ENCODE data around the gene PIGZ.

PIGZ gene

DNA sequence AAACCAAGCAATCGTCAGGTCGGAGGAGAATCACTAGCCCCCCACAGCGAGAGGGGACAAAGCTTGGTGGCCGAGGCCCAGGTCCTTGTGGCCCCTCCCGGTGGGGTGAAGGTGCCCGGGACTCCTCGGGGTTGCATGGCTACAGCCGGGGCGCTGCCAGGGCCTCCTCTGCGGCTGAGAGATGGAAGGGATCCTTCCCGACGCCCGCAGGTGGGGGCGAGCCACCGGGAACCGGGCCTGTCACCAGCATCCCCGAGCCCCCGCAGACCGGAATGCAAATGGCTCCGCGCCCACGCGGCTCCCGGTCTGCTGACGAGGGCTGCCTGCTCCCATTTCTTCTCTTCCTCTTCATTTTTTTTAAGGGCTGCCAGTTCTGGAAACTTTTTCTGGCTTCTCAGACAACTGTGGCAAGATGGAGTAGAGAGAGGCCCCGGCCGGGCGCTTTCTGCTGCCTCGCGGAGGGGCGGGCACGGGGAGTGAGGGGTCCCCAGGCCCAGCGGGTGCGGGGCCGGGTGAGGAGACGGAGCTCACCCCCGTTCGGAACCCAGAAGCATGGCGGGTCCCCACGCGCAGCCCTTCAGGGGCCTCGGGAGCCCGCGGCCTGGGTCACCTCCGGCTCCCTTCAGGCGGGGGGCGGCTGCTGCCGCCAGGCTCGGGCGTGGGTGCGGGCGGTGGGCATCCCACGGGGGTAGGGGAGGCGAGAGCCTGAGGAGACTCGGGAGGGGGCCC, 33.5 kb upstream of the PIGZ start:
- DNase-seq = no peak

DNA sequence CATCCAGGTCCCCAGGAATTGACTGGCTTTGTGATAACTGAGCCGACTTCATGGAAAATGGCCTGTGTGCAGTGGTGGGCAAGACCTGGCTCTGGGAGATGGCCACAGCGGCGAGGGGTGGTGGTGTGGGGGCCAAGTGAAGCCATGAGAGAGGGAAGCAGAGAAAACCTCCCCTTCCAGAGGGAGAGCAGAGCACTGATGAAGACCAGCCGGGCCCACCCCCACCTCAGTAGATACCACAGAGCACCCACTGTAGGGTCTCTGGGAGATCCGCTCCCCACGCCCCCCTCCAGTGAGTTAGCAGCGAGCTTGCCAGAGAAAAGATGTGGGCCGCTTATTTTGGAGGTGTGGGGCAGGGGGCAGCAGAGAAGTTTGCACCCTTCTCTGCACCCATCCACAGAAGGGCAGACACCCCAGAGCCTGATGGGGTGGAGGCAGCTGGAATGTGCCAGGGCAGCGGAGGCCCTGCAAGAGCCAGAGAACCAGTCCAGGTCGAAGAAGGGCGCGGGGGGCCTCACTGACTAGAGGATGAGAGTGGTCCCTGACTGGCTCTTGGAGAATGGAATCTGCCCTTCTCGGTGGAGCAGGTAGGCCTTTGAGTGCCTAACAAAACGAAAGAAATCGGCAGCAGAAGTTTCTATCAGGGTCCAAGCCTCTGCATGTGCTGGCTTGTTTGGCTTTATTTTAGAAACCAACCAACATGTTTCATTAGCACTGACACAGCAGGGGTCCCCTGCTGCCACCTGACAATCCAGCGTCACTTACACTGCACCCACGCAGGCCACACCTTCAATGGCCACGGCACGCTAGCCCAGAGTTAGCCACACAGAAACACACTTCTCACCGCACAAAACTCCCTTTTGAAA, 32.7 kb upstream of the PIGZ start:
- DNase-seq = no peak

- no peak for DNase-seq
These were observed 31.6 kb upstream of the PIGZ start for GRCh38 chr3:197000211-197000610.

GRCh38 chr3:196998966-196999760, 30.5 kb upstream of the PIGZ start:
- DNase-seq = no peak

- no peak for DNase-seq
These were observed 28.7 kb upstream of the PIGZ start for GRCh38 chr3:196997311-196997710.

DNA sequence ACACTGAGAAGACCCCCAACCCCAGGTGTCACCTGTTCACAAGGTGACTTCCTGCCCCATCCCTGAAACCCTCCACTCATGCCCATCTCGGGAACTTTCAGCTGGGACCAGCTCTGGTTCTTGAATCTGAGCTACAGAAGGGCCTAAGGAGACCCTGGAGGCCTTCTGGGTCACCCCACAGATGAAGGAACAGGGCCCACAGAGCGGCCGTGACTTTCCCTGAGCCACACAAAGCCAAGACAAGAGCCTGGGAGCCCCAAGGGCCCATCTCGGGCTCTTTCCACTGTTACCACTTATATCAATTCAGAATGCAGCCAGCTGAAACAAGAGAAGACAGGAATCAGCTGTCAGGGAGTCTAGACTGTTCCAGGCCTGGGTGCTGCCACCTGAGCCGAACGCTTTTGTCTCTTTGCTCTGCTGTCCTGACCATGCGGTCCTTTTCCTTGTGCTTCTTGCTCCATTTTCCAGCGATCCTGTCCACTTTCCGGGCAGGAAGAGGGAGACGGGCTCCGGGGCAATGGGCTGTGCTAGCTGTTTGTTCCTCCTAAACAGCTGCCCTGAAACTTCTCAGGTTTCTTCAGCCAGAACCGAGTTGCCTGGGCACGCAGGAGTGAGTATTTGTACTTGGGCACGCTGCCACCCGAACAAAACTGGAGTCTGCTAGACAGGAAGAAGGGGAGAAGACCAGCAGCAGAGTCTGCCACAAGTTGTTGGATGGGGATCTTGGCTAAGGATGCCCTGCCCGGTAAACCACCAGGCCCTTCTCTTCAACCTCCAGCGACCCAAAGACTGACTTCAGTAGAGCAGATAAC, 28.0 kb upstream of the PIGZ start:
- no peak for DNase-seq

DNA sequence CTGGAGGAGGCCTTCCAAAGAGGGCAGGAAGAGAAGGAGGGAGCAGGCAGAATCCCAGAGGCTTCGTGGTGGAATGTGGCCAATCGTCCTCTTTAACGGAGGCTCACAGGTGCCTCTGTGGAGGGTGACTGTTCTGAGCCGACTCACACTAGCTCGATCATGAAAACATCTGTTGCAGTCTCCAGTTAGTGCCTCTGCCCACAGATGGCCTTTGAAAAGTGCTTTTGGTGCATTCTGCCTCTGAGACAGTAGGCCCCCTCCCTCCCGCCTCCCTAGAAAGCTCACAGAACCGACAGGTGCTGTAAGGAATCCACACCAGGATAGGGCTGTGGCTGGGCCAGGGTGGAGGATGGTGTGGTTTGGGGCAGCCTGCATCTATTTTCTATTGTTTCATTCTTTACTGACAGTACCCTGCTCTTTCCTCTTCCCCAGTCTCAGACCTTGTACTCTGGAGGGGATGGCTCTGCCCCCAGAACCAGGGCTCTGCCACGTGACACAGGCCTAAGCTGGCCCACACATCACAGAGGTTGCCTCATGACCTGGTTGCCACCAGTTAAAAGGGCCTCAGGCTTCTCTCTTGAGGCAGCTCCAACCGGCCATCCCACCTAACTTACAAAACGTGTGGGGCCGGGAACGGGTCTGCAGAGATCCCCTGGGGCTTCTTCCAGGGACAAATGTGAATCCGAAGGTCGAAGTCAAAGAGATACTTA, 27.2 kb upstream of the PIGZ start:
- DNase-seq = peak; percentile 72

GRCh38 chr3:196995027-196995426, 26.4 kb upstream of the PIGZ start:
- no peak for DNase-seq

DNA sequence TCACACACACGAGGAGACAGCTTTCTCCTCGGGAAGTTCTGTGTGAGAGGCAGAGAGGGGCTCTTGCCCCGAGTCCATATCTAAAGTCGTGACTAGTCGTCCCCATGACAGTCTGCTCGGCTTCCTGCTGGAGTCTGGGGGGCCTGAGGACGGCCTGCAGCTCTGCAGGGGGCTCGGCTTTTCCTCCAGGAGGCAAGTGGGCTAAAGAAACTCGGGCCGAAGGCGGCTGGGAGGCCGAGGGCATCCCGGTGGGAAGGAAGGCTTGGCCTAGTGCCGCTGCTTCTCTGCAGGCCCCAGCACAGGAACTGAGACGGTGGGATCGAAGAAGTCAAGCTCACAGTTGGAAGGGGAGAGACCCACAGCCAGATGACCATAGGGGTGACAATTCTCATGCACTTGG, 25.4 kb upstream of the PIGZ start:
- no peak for DNase-seq

- no peak for DNase-seq
These were observed 23.9 kb upstream of the PIGZ start for GRCh38 chr3:196992461-196993065.

- DNase-seq = peak; percentile 28
These were observed 23.2 kb upstream of the PIGZ start for GRCh38 chr3:196991581-196992460.

DNA sequence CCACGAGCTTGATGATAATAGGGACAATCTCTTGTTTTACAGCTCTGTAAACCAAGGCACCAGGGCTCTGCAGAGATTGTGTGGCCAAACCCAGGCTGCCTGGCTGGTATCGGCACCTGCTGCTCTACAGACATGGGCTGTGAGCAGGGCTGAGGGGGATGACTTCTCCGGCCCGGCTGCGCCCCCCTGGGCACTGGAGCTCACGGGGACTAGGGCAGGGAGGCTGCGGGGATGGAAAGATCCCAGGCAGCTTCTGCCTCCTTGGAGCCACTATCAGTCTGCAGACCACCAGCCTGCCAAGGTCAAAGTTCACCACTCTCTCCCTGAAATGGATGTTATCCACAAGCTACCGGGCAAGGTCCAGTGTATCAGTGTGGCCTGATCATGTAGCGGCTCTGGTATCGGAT, 22.0 kb upstream of the PIGZ start:
- no peak for DNase-seq

GRCh38 chr3:196989721-196990262, 21.2 kb upstream of the PIGZ start:
- DNase-seq = no peak

DNA sequence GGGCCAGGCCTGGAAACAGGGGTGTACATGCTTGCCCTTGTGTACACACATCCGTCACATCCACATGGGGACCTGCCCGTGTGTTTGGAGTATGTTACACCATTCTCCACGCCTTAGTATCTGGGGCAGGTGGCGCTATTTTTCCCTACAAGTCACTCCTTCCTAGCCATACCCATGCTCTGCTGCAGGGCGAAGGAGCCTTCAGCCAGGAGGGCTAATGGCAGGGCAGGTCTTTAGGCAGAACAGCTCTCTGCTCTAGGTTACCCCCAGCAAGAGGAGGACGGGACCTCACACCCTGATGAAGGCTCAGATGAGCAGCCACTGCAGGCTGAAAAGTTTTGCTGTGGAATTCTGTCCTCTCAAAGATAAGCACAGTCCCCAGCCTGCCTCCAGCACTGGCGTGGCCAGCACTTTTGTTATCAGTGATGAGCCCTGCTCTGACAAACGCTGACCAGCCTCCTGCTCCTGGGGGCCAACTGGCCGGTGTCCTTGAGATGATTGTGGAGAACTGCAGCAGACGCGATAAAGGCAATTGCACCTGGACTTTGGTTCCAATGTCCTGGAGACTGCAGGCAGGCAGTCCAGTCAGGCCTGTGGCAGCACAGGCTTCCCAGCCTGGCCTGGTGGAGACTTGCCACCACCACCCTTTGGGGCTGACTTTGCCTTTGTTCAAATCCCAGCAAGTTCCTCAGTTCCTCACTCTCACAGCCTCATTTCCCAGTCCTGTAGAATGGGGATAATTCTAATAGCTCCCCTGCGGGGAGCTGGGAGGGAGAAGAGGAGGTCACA, 19.8 kb upstream of the PIGZ start:
- no peak for DNase-seq

DNA sequence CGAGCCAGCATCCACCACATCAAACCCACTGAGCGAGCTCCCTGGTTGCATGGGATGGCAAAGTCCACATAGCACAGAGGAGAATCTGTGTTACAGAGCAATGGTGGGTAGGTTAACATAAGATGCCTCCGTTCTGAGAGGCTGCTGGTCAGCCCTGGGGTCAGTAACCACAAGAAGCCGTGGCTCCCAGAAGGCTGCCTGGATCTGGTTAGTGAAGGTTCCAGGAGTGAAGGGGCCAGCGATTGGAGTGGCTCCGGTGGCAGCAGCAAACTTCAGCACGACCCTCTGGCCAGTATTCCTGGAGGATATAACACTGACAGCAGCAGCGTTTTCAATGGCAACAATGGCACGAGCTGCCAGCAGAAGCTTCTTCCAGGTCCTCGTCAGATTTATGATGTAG, 18.4 kb upstream of the PIGZ start:
- no peak for DNase-seq

GRCh38 chr3:196985954-196986885, 17.6 kb upstream of the PIGZ start:
- no peak for DNase-seq

DNA sequence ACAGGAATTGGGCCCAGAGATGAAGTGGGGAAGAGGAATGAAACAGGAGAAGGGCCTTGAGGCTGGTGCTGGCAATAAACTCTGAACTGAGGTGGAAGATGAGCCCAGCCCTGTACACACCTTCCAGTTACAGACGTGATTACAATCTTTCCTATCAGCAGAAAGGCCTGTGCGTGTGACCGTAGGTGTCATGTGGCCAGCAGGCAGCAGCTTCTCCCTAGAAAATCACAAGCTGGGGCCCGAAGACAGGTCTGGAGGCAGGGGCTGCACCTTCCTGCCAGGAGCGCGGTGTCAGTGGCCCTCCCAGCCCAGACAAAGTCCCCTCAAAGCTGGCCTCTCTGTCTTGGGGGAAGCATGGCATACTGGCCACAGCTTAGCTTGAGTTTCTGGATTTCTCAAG, 16.7 kb upstream of the PIGZ start:
- no peak for DNase-seq

DNA sequence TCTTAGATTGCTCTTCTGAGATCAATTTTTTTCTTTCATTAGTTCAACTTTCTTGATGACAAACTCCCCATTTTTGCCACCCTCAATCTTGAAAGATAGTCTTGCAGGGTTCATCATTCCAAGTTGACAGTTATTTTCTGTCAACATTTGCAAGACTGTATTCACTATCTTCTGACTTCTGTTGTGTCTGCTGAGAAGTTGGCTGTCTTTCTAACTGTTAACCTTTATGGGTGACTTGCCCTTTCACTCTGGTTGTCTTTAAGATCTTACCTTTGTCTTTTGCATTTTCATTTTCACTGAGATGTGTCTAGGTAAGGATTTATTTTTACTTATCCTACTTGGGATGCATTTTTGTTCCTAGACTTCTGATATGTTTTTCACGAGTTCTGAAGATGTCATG, 14.6 kb upstream of the PIGZ start:
- no peak for DNase-seq
